Measurements from ENCODE around the gene ACOT7.

ACOT7 gene

GRCh38 chr1:6420454-6421042 lies 27.0 kb upstream of the ACOT7 start:
- H3K4me3 ChIP-seq (ENCODE audit: low read depth in 1 of 2, low read length in 2 of 2), result peak overlapping the region in 1 of 2 donors; percentile 55
- no peaks in the 10 kb centered on the region for H3K9me3 ChIP-seq (ENCODE audit: control insufficient read depth in 1 of 2, low read length in 2 of 2)
- no peaks in the 10 kb centered on the region for H3K36me3 ChIP-seq (ENCODE audit: control insufficient read depth in 1 of 2, insufficient read depth in 2 of 2, low read length in 2 of 2)
- peaks cover 68% of the 10 kb centered on the region for H3K27me3 ChIP-seq (ENCODE audit: low read depth, low read length)
- H3K27ac ChIP-seq (ENCODE audit: low read length), result no peak overlapping the region
- H3K4me1 ChIP-seq (ENCODE audit: control insufficient read depth in 1 of 2, insufficient read depth in 2 of 2, low read length in 2 of 2), result peaks cover 0 to 44% of the 10 kb centered on the region in 2 donors

- H3K4me1 ChIP-seq (ENCODE audit: control insufficient read depth in 1 of 2, insufficient read depth in 2 of 2, low read length in 2 of 2), result peaks cover 0 to 41% of the 10 kb centered on the region in 2 donors
- no peaks in the 10 kb centered on the region for H3K9me3 ChIP-seq (ENCODE audit: control insufficient read depth in 1 of 2, low read length in 2 of 2)
- peak within 1 kb of the TSS in 1 of 2 donors; percentile 55 for H3K4me3 ChIP-seq (ENCODE audit: low read depth in 1 of 2, low read length in 2 of 2)
- no peak within 1 kb of the TSS for H3K27ac ChIP-seq (ENCODE audit: low read length)
- peaks cover 68% of the 10 kb centered on the region for H3K27me3 ChIP-seq (ENCODE audit: low read depth, low read length)
- no peaks in the 10 kb centered on the region for H3K36me3 ChIP-seq (ENCODE audit: control insufficient read depth in 1 of 2, insufficient read depth in 2 of 2, low read length in 2 of 2)
Observed at GRCh38 chr1:6419804-6420453, 26.4 kb upstream of the ACOT7 start, which contains the start of gene HES2. Gene HES2, minus strand, starts transcription at chr1:6419919. Its CDS starts 99 bp downstream, at chr1:6419820.

GRCh38 chr1:6419397-6419803 lies 25.8 kb upstream of the ACOT7 start:
- Histone ChIP-seq H3K27ac (ENCODE audit: low read length) (no peak overlapping the region), H3K4me3 (ENCODE audit: low read depth in 1 of 2, low read length in 2 of 2) (peak overlapping the region in 1 of 2 donors; percentile 55), H3K36me3 (ENCODE audit: control insufficient read depth in 1 of 2, insufficient read depth in 2 of 2, low read length in 2 of 2) (no peaks in the 10 kb centered on the region), H3K27me3 (ENCODE audit: low read depth, low read length) (peaks cover 67% of the 10 kb centered on the region), H3K9me3 (ENCODE audit: control insufficient read depth in 1 of 2, low read length in 2 of 2) (no peaks in the 10 kb centered on the region), H3K4me1 (ENCODE audit: control insufficient read depth in 1 of 2, insufficient read depth in 2 of 2, low read length in 2 of 2) (peaks cover 0 to 38% of the 10 kb centered on the region in 2 donors)

- no peak overlapping the region for H3K27ac ChIP-seq (ENCODE audit: low read length)
- H3K9me3 ChIP-seq (ENCODE audit: control insufficient read depth in 1 of 2, low read length in 2 of 2), result no peaks in the 10 kb centered on the region
- H3K4me1 ChIP-seq (ENCODE audit: control insufficient read depth in 1 of 2, insufficient read depth in 2 of 2, low read length in 2 of 2), result peaks cover 0 to 33% of the 10 kb centered on the region in 2 donors
- H3K36me3 ChIP-seq (ENCODE audit: control insufficient read depth in 1 of 2, insufficient read depth in 2 of 2, low read length in 2 of 2), result no peaks in the 10 kb centered on the region
- peak overlapping the region in 1 of 2 donors; percentile 55 for H3K4me3 ChIP-seq (ENCODE audit: low read depth in 1 of 2, low read length in 2 of 2)
- peaks cover 61% of the 10 kb centered on the region for H3K27me3 ChIP-seq (ENCODE audit: low read depth, low read length)
Observed at GRCh38 chr1:6418668-6419396, 25.3 kb upstream of the ACOT7 start.

- H3K36me3 ChIP-seq (ENCODE audit: control insufficient read depth in 1 of 2, insufficient read depth in 2 of 2, low read length in 2 of 2), result no peaks in the 10 kb centered on the region
- H3K4me1 ChIP-seq (ENCODE audit: control insufficient read depth in 1 of 2, insufficient read depth in 2 of 2, low read length in 2 of 2), result peaks cover 0 to 26% of the 10 kb centered on the region in 2 donors
- no peak overlapping the region for H3K27ac ChIP-seq (ENCODE audit: low read length)
- peaks cover 54% of the 10 kb centered on the region for H3K27me3 ChIP-seq (ENCODE audit: low read depth, low read length)
- H3K9me3 ChIP-seq (ENCODE audit: control insufficient read depth in 1 of 2, low read length in 2 of 2), result no peaks in the 10 kb centered on the region
- H3K4me3 ChIP-seq (ENCODE audit: low read depth in 1 of 2, low read length in 2 of 2), result no peak overlapping the region
Observed at GRCh38 chr1:6417961-6418667, 24.5 kb upstream of the ACOT7 start.

- H3K9me3 ChIP-seq (ENCODE audit: control insufficient read depth in 1 of 2, low read length in 2 of 2), result no peaks in the 10 kb centered on the region
- H3K27me3 ChIP-seq (ENCODE audit: low read depth, low read length), result peaks cover 50% of the 10 kb centered on the region
- peaks cover 0 to 26% of the 10 kb centered on the region in 2 donors for H3K4me1 ChIP-seq (ENCODE audit: control insufficient read depth in 1 of 2, insufficient read depth in 2 of 2, low read length in 2 of 2)
- H3K27ac ChIP-seq (ENCODE audit: low read length), result no peak overlapping the region
- H3K36me3 ChIP-seq (ENCODE audit: control insufficient read depth in 1 of 2, insufficient read depth in 2 of 2, low read length in 2 of 2), result no peaks in the 10 kb centered on the region
- H3K4me3 ChIP-seq (ENCODE audit: low read depth in 1 of 2, low read length in 2 of 2), result no peak overlapping the region
Observed at GRCh38 chr1:6416906-6417305, 23.3 kb upstream of the ACOT7 start.

- no peaks in the 10 kb centered on the region for H3K9me3 ChIP-seq (ENCODE audit: control insufficient read depth in 1 of 2, low read length in 2 of 2)
- no peak overlapping the region for H3K27ac ChIP-seq (ENCODE audit: low read length)
- no peaks in the 10 kb centered on the region for H3K36me3 ChIP-seq (ENCODE audit: control insufficient read depth in 1 of 2, insufficient read depth in 2 of 2, low read length in 2 of 2)
- H3K27me3 ChIP-seq (ENCODE audit: low read depth, low read length), result peaks cover 45% of the 10 kb centered on the region
- peaks cover 0 to 26% of the 10 kb centered on the region in 2 donors for H3K4me1 ChIP-seq (ENCODE audit: control insufficient read depth in 1 of 2, insufficient read depth in 2 of 2, low read length in 2 of 2)
- H3K4me3 ChIP-seq (ENCODE audit: low read depth in 1 of 2, low read length in 2 of 2), result no peak overlapping the region
Observed at GRCh38 chr1:6416295-6416656, 22.7 kb upstream of the ACOT7 start.

- H3K36me3 ChIP-seq (ENCODE audit: control insufficient read depth in 1 of 2, insufficient read depth in 2 of 2, low read length in 2 of 2), result no peaks in the 10 kb centered on the region
- H3K4me1 ChIP-seq (ENCODE audit: control insufficient read depth in 1 of 2, insufficient read depth in 2 of 2, low read length in 2 of 2), result peaks cover 0 to 16% of the 10 kb centered on the region in 2 donors
- H3K4me3 ChIP-seq (ENCODE audit: low read depth in 1 of 2, low read length in 2 of 2), result no peak overlapping the region
- H3K27ac ChIP-seq (ENCODE audit: low read length), result no peak overlapping the region
- peaks cover 32% of the 10 kb centered on the region for H3K27me3 ChIP-seq (ENCODE audit: low read depth, low read length)
- H3K9me3 ChIP-seq (ENCODE audit: control insufficient read depth in 1 of 2, low read length in 2 of 2), result no peaks in the 10 kb centered on the region
Observed at GRCh38 chr1:6414881-6415626, 21.5 kb upstream of the ACOT7 start.

GRCh38 chr1:6414443-6414844 lies 20.9 kb upstream of the ACOT7 start:
- Histone ChIP-seq H3K27me3 (ENCODE audit: low read depth, low read length) (peaks cover 31% of the 10 kb centered on the region), H3K27ac (ENCODE audit: low read length) (no peak overlapping the region), H3K4me1 (ENCODE audit: control insufficient read depth in 1 of 2, insufficient read depth in 2 of 2, low read length in 2 of 2) (peaks cover 0 to 10% of the 10 kb centered on the region in 2 donors), H3K4me3 (ENCODE audit: low read depth in 1 of 2, low read length in 2 of 2) (no peak overlapping the region), H3K9me3 (ENCODE audit: control insufficient read depth in 1 of 2, low read length in 2 of 2) (no peaks in the 10 kb centered on the region), H3K36me3 (ENCODE audit: control insufficient read depth in 1 of 2, insufficient read depth in 2 of 2, low read length in 2 of 2) (no peaks in the 10 kb centered on the region)

- Histone ChIP-seq H3K9me3 (ENCODE audit: control insufficient read depth in 1 of 2, low read length in 2 of 2) (no peaks in the 10 kb centered on the region), H3K36me3 (ENCODE audit: control insufficient read depth in 1 of 2, insufficient read depth in 2 of 2, low read length in 2 of 2) (no peaks in the 10 kb centered on the region), H3K27ac (ENCODE audit: low read length) (no peak overlapping the region), H3K4me3 (ENCODE audit: low read depth in 1 of 2, low read length in 2 of 2) (no peak overlapping the region), H3K27me3 (ENCODE audit: low read depth, low read length) (peaks cover 25% of the 10 kb centered on the region), H3K4me1 (ENCODE audit: control insufficient read depth in 1 of 2, insufficient read depth in 2 of 2, low read length in 2 of 2) (no peaks in the 10 kb centered on the region)
Observed at GRCh38 chr1:6412896-6413295, 19.3 kb upstream of the ACOT7 start.

Data from muscle layer of duodenum (tissue), 2 donors.